ENCODE results near the gene ABHD6.
"Not testable (repeated sequence)": the region's sequence is repeated elsewhere in the genome, so short reads cannot be mapped to it uniquely, and the experiment has no call there.

Gene ABHD6

GRCh38 chr3:58337190-58337589 is 99.6 kb downstream of the ABHD6 start:
- H3K36me3 ChIP-seq (ENCODE audit: control insufficient read depth, insufficient read depth, low read length, severe bottlenecking): peaks cover 5% of the 10 kb centered on the region
- H3K4me1 ChIP-seq (ENCODE audit: control insufficient read depth, insufficient read depth, low read length): peaks cover 37% of the 10 kb centered on the region
- H3K27me3 ChIP-seq (replicated peaks; ENCODE audit: control insufficient read depth, insufficient read depth, low read length): no peaks in the 10 kb centered on the region
- no peak for DNase-seq (ENCODE audit: low read depth)
- H3K9ac ChIP-seq (ENCODE audit: low read length): no peak overlapping the region
- no peak overlapping the region for H3K4me3 ChIP-seq (ENCODE audit: low read length)
- no peaks in the 10 kb centered on the region for H3K9me3 ChIP-seq (ENCODE audit: control insufficient read depth, low read length)

GRCh38 chr3:58339146-58339545 is 101.6 kb downstream of the ABHD6 start:
- not testable (repeated sequence) for H3K9me3 ChIP-seq (ENCODE audit: control insufficient read depth, low read length); H3K36me3 ChIP-seq (ENCODE audit: control insufficient read depth, insufficient read depth, low read length, severe bottlenecking); H3K4me3 ChIP-seq (ENCODE audit: low read length)

GRCh38 chr3:58340594-58341244 is 103.1 kb downstream of the ABHD6 start:
- Histone ChIP-seq H3K9me3 (ENCODE audit: control insufficient read depth, low read length) (no peaks in the 10 kb centered on the region), H3K4me3 (ENCODE audit: low read length) (no peak overlapping the region), H3K36me3 (ENCODE audit: control insufficient read depth, insufficient read depth, low read length, severe bottlenecking) (peaks cover 9% of the 10 kb centered on the region), H3K9ac (ENCODE audit: low read length) (no peak overlapping the region), H3K27me3 (replicated peaks; ENCODE audit: control insufficient read depth, insufficient read depth, low read length) (no peaks in the 10 kb centered on the region), H3K4me1 (ENCODE audit: control insufficient read depth, insufficient read depth, low read length) (peaks cover 21% of the 10 kb centered on the region)
- no peak for DNase-seq (ENCODE audit: low read depth)

More at GRCh38 chr3:58339146-58339545, 101.6 kb downstream of the ABHD6 start:
- not testable (repeated sequence) for H3K27me3 ChIP-seq (replicated peaks; ENCODE audit: control insufficient read depth, insufficient read depth, low read length); H3K9ac ChIP-seq (ENCODE audit: low read length); DNase-seq (ENCODE audit: low read depth)
- peaks cover 34% of the 10 kb centered on the region for H3K4me1 ChIP-seq (ENCODE audit: control insufficient read depth, insufficient read depth, low read length)

GRCh38 chr3:58341376-58341775 is 103.8 kb downstream of the ABHD6 start:
- Histone ChIP-seq H3K9me3 (ENCODE audit: control insufficient read depth, low read length) (no peaks in the 10 kb centered on the region), H3K9ac (ENCODE audit: low read length) (no peak overlapping the region), H3K4me1 (ENCODE audit: control insufficient read depth, insufficient read depth, low read length) (peaks cover 17% of the 10 kb centered on the region), H3K4me3 (ENCODE audit: low read length) (no peak overlapping the region), H3K27me3 (replicated peaks; ENCODE audit: control insufficient read depth, insufficient read depth, low read length) (no peaks in the 10 kb centered on the region), H3K36me3 (ENCODE audit: control insufficient read depth, insufficient read depth, low read length, severe bottlenecking) (peaks cover 9% of the 10 kb centered on the region)
- DNase-seq (ENCODE audit: low read depth): no peak

- H3K4me3 ChIP-seq (ENCODE audit: low read length): no peak overlapping the region
- H3K36me3 ChIP-seq (ENCODE audit: control insufficient read depth, insufficient read depth, low read length, severe bottlenecking): peaks cover 9% of the 10 kb centered on the region
- no peak for DNase-seq (ENCODE audit: low read depth)
- H3K4me1 ChIP-seq (ENCODE audit: control insufficient read depth, insufficient read depth, low read length): peaks cover 11% of the 10 kb centered on the region
- H3K27me3 ChIP-seq (replicated peaks; ENCODE audit: control insufficient read depth, insufficient read depth, low read length): no peaks in the 10 kb centered on the region
- H3K9me3 ChIP-seq (ENCODE audit: control insufficient read depth, low read length): no peaks in the 10 kb centered on the region
- H3K9ac ChIP-seq (ENCODE audit: low read length): no peak overlapping the region
Observed at GRCh38 chr3:58342676-58343075, 105.1 kb downstream of the ABHD6 start.
